GM21723 (cell line): Measurements from ENCODE around the gene KRT74.

ENCODE experiments used
- ATAC-seq: cut with Tn5 transposase; IDR thresholded peaks from one replicate; pipeline ENCODE4 v1.9.1; 2021; ENCODE audit warnings: mild to moderate bottlenecking, moderate library complexity; ENCODE audit not compliant: unreplicated experiment

The KRT74 gene

GRCh38 chr12:52522346-52523011, 51.2 kb downstream of the KRT74 start:
- ATAC-seq = no peak

- ATAC-seq = no peak
Observed at GRCh38 chr12:52521568-52522266, 51.9 kb downstream of the KRT74 start.

GRCh38 chr12:52521175-52521567, 52.5 kb downstream of the KRT74 start:
- no peak for ATAC-seq

GRCh38 chr12:52519826-52520662, 53.6 kb downstream of the KRT74 start, which contains the start of gene KRT5:
Gene KRT5, minus strand, starts transcription at chr12:52520394. Its CDS starts 98 bp downstream, at chr12:52520296.
- ATAC-seq = no peak

- no peak for ATAC-seq
Observed at GRCh38 chr12:52519387-52519703, 54.3 kb downstream of the KRT74 start.

GRCh38 chr12:52518574-52519386, 54.9 kb downstream of the KRT74 start:
- ATAC-seq = no peak

- ATAC-seq = no peak
Observed at GRCh38 chr12:52517888-52518287, 55.8 kb downstream of the KRT74 start.

- no peak for ATAC-seq
Observed at GRCh38 chr12:52517005-52517835, 56.4 kb downstream of the KRT74 start.

GRCh38 chr12:52515927-52516831, 57.5 kb downstream of the KRT74 start:
- ATAC-seq = no peak
